Stimulated activated CD4-positive, alpha-beta T cell treated with anti-CD3 and anti-CD28 coated beads, Interleukin-1b, Interleukin-23, amount 100 ng/mL, for 24 hours (primary cell): Measurements from ENCODE around the gene HBD.
"Not testable (repeated sequence)": the region's sequence is repeated elsewhere in the genome, so short reads cannot be mapped to it uniquely, and the experiment has no call there.

ENCODE experiments used
- DNase-seq, 4 experiments: peaks; one replicate each; pipeline ENCODE4 v3.0.0-alpha.2; 2020; ENCODE audit warnings: low read depth in 4 of 4, low spot score in 1 of 4

HBD gene

DNA sequence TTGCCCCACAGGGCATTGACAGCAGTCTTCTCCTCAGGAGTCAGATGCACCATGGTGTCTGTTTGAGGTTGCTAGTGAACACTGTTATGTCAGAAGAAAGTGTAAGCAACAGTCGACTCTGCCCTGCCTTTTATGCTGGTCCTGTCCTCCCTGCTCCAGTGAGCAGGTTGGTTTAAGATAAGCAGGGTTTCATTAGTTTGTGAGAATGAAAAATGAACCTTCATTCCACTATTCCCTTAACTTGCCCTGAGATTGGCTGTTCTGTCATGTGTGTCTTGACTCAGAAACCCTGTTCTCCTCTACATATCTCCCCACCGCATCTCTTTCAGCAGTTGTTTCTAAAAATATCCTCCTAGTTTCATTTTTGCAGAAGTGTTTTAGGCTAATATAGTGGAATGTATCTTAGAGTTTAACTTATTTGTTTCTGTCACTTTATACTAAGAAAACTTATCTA lies at the start of gene HBD:
Gene HBD (minus strand): TSS at position 103 of the 454 bp plus-strand sequence. CDS start 50 bp downstream, at position 53.
- DNase-seq: no peak

DNA sequence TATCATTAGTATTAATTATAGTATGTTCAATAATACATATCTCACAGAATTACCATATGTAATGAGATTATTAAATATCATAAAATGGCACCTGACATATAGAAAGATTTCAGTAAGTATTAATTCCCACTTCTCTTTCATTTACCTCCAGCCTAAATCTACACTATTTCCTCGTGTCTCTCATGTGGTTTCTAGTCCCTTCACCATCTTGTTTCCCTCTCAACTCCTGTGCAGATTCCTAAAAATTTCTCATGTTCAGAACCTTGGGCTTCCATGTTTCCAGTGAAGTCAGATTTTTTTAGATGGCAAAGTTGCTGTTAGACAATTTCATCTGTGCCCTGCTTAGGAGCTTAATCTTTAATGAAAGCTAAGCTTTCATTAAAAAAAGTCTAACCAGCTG lies 49.6 kb upstream of the HBD start:
- no peak for DNase-seq

DNA sequence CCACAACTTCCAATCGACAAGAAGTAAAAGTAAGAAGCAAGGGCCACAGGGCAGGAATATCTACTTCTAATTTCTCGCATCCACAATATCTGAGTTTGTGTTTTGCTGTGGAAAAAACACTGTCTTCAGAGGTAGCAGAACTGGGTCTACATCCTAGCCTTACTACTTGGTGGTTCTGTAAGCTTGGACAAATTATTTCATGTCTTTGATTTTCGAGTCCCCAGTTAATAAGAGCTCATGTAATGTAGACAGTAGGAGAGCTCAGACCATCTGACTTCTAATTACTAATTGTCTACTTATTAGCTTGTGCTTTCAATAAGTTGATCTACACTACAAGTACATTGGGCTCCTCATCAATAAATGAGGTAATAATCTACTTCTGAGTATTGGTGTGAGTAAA lies 48.8 kb upstream of the HBD start:
- DNase-seq: no peak

DNA sequence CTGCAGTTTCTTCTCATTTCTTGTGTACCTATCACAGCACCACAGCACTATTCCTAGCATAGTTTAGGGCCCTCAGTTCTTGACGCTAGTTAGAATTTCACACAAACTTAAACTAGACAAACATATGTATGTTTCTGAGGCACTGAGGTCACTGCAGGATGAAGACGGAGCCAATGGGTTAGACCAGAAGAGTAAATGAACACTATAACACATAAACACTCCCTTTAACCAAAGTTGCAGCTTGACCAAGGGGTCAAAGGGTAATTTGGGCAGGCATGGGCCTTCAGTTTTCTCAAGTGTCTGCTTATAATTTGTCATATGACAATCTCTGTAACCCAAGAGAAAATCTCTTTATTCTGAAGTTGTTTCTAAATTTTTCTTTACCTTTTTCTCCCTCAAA lies 48.3 kb upstream of the HBD start:
- no peak for DNase-seq

DNA sequence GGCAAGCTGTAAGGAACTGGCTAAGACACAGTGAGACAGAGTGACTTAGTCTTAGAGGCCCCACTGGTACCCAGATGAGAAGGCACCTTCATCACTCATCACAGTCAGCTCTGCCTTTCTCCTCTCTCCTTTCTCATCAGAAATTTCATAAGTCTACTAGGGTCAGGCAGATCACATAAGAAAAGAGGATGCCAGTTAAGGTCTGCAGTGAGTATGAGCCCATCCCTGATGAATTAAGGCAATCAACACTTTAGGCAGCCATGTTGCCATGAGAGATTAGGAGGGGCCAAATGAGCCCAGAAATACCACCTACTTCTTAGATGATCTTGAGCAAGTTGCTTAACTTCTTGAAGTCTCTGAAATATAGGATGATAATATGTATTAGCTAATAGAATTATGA lies 47.3 kb upstream of the HBD start:
- no peak for DNase-seq

DNA sequence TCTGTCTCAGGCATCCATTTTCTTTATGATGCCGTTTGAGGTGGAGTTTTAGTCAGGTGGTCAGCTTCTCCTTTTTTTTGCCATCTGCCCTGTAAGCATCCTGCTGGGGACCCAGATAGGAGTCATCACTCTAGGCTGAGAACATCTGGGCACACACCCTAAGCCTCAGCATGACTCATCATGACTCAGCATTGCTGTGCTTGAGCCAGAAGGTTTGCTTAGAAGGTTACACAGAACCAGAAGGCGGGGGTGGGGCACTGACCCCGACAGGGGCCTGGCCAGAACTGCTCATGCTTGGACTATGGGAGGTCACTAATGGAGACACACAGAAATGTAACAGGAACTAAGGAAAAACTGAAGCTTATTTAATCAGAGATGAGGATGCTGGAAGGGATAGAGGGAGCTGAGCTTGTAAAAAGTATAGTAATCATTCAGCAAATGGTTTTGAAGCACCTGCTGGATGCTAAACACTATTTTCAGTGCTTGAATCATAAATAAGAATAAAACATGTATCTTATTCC lies 46.4 kb upstream of the HBD start:
- DNase-seq: peak in 1 of 4 experiments; percentile 1

DNA sequence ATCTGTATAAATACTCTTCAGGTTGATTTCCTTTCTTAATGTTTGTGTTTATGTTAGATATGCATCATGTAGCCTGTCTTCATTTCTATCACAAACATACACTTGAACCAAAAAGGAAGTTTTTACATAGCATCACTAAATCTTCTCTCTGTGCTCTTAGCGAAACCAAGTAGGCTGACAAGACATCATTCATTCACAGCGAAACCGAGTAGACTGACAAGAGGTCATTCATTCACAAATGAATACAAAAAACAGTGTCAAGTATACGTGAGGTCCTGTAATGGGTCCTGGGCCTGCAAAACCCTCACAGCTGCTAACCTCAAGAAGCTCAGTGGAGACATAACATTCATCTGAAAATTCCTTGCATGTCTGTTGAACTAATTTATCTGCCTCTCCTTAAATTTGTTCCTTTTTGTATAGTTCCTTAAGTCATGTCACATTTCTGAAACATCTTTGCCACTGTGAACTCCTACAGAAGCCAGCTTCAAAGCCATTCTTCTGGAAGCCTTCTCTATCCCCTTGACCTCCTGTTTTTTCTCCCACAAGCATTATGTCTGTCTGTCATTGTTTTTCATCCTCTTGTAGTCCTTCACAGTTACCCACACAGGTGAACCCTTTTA lies 45.3 kb upstream of the HBD start:
- no peak for DNase-seq

DNA sequence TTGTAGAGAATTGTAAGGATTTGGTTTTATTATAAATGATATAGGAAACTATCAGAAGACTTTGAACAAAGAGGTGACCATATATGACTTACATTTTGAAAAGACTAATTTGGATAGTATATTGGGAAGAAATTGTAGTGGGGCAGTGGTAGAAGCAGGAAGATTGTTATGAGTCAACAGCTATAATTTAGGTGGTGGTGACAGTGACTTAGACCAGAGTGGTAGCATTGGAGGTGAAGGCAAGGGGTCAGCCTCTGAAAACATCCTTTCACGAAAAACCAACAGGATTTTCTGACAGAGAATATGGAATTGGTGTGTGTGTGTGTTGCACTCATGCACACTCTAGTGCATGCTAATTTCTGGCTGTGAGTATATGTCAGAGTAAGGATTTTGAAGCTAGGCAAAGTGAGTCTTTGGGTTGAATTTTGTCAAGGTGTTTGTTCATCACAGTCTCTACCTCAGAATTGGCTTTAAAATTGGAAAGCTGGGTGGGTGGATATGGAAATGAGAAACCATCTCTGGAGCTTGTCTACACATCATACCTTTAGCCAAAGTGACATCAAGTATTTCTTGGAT lies 43.6 kb upstream of the HBD start:
- DNase-seq: no peak

DNA sequence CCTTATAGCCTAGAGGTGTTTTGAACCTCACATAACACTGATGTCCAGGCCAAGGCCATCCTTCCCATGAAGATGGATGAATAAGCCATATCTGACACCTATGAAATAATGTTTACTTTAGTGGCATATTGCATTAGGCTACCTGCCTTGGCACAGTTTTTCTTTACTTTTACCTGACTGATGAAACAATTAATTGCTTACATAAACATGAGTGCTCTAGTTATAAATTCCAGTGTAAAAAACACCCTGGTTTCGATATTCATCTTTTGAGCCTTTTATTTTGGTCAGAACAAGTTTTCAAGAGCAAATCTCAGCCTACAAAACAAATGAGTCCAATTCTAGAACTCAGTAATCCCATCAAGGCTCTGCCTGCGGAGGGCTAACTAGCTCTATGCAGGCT lies 42.4 kb upstream of the HBD start:
- DNase-seq: no peak

DNA sequence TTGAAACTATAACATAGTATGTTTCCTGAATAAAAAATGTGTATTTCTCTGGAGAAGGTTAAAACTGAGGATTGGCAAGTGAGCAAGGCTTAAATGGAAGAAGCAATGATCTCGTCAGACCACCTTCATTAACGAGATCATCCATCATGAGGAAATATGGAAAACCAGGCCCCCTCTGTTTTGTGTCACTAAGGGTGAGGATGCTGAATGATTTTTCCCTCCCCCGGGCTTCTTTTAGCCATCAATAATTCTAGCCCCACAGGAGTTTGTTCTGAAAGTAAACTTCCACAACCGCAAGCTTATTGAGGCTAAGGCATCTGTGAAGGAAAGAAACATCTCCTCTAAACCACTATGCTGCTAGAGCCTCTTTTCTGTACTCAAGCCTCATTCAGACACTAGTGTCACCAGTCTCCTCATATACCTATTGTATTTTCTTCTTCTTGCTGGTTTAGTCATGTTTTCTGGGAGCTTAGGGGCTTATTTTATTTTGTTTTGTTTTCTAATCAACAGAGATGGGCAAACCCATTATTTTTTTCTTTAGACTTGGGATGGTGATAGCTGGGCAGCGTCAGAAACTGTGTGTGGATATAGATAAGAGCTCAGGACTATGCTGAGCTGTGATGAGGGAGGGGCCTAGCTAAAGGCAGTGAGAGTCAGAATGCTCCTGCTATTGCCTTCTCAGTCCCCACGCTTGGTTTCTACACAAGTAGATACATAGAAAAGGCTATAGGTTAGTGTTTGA lies 41.3 kb upstream of the HBD start:
- no peak for DNase-seq

DNA sequence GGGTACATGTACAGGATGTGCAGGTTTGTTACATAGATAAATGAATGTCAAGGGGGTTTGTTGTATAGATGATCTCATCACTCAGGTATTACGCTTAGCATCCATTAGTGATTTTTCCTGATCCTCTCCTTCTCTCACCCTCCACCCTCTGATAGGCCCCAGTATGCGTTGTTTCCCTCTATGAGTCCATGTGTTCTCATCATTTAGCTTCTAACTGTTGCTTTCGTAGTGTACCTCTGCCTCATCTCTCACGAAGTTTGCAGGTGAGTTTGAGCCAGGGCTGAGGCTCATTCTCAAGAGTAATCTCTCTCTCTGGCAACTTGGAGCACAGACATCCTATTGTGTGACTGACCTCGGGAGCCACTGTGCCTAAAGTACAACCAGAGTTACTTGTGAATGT lies 40.1 kb upstream of the HBD start:
- no peak for DNase-seq

DNA sequence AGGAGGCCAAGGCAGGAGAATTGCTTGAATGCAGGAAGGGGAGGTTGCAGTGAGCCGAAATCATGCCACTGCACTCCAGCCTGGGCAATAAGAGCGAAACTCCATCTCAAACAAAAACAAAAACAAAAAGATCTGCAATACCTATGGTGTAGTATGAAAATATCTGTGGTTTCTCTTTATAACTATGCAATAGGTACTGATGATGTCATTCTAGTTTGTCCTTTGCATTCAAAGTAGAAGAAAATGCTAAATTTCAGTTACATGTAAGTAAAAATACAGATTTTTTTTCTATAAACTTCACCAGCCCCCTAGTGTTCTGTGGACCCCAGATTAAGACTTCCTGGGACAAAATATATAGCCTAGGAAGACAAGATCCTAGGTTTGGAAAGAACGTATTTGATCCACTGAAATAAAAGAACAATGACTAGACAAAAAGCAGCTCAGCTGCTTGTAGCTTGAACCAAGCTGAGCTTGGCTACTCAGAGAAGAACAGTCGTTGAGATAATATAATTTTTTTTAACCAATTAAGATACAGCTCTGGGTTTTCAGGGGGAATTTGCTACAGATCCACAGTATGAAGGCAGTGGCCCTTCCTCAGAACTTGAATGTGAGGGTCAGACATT lies 38.2 kb upstream of the HBD start:
- DNase-seq: no peak

DNA sequence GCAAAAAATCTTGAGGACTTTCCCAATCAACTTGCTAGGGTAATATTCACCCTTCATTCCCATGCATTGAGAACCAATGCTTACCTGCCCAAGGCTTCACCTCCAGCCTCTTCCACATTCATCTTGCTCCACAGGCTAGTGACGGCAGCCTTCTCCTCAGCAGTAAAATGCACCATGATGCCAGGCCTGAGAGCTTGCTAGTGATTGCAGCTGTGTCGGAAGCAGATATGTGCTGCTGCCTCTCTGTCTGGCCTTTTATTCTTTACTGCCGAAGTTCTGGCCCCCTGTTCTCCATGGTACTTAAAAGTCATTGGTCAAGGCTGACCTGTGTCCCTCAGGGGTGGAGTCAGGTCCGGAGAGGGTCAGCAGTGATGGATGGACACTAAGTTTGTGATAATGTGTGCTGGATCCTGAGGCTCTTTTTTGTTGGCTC lies 35.4 kb upstream of the HBD start, which contains the start of gene HBE1:
Gene HBE1 (minus strand): TSS at position 231 of the 433 bp plus-strand sequence. CDS start 55 bp downstream, at position 176.
- no peak for DNase-seq

DNA sequence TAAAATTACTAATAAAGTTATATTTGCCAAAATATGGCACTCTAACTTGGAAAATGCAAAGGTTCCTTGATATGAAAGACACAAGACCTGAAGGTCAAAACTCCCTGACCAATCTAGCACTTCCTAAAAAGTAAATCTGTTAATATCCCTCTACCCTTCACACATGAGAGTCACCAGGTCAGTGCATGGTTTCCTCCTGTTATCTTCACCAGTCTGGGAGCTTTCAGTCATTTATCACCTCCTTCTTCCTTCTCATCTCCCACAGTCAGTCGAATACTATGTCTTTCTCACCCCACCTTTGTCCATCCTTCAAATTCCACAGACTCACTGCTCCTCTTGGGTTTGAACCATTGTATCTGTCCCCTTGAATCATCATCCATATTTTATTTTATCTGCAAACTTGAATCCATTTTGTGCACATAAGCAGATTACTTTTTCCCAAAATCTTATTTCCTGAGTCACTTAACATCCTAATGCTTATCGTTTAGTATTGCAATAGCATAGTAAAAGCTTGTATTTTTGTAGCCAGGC lies 32.8 kb upstream of the HBD start:
- DNase-seq: no peak

DNA sequence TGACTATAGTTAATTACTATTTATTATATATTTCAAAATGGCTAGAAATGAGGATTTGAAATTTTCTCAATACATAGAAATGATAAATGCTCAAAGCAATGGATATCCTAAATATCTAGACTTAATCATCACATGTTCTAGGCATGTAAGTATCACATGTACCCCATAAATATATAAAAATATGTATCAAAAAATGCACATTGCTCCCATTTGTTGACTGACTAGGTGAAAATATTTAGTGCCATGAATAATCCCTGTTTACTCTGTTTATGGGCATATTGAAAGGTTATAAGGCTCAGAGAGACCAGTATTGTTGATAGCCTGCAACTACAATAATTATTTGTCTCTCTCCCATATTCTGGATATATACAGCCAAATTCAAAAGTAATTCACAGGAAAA lies 32.3 kb upstream of the HBD start:
- no peak for DNase-seq

DNA sequence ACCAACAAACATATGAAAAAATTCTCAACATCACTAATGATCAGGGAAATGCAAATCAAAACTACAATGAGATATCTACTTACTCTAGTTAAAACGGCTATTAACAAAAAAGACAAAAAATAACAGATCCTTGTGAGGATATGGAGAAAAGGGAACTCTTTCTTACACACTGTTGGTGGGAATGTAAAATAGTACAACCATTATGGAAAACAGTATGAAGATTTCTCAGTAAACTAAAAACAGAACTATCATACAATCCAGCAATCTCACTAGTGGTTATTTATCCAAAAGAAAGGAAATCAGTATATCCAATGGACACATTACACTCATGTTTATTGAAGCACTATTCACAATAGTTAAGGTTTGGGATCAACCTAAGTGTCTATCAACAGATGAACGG lies 31.5 kb upstream of the HBD start:
- DNase-seq: no peak

DNA sequence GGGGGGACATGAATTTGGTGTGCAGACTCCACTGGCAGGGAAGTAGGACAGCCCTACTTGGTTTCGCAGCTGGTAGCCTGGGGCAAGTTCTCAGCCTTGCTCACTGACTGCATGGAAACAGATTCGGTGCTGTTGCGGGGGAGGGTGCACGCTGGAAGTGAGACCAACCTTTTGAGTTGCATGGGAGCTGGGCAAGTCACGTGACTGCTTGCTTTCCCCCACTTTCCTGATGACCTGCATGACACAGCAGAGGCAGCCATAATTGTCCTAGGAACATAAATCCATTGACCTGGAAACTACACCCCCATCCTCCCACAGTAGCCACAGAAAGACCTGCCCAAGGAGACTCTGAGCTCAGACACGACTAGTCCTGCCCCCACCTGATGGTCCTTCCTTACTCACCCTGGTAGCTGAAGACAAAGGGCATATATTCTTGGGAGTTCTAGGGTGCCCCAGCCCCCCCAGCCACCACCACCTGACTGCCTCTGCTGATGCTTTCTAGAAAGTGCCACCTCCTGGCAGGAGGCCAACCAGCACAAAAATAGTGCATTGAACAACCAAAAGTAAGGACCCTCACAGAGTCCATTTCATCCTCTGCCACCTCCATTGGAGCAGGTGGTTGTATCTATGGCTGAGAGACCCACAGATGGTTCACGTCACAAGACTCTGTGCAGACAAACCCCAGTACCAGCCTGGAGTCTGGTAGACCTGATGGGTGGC lies 24.4 kb upstream of the HBD start:
- no peak for DNase-seq

DNA sequence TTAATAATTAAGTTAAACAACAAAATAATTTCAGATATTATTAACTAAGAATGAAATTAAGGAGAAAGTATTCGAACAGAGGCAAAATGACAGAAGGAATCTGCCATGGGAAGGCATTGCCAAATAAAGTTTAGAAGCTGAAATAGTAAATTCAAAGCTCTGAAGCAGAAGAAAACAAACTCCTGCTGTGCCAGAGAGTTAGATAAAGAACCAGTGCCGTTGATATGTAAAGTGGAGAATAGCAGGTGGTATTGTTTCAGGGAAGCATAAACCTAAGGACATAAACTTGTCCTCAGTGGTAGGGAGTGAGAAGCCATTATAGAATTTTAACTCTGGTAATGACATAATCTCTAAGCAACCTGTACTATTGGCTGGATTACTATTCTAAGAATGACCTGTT lies 23.0 kb upstream of the HBD start:
- no peak for DNase-seq

DNA sequence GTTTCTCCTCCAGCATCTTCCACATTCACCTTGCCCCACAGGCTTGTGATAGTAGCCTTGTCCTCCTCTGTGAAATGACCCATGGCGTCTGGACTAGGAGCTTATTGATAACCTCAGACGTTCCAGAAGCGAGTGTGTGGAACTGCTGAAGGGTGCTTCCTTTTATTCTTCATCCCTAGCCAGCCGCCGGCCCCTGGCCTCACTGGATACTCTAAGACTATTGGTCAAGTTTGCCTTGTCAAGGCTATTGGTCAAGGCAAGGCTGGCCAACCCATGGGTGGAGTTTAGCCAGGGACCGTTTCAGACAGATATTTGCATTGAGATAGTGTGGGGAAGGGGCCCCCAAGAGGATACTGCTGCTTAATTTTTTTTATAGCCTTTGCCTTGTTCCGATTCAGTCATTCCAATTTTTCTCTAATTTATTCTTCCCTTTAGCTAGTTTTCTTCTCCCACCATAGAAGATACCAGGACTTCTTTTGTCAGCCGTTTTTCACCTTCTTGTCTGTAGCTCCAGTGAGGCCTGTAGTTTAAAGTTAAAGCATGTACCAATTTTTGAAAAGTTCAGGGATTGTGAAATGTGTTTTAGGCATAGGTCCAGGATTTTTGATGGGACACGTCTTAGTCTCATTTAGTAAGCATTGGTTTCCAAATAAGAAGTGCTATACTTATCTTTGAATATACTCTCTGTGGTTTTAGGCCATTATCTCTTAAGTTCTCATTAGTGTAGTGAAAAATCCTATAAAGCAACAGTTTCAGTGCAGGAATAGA lies 20.5 kb upstream of the HBD start, which contains the start of gene HBG2:
Gene HBG2 (minus strand): TSS at position 136 of the 768 bp plus-strand sequence. CDS start 53 bp downstream, at position 83.
- DNase-seq: not testable (repeated sequence)

DNA sequence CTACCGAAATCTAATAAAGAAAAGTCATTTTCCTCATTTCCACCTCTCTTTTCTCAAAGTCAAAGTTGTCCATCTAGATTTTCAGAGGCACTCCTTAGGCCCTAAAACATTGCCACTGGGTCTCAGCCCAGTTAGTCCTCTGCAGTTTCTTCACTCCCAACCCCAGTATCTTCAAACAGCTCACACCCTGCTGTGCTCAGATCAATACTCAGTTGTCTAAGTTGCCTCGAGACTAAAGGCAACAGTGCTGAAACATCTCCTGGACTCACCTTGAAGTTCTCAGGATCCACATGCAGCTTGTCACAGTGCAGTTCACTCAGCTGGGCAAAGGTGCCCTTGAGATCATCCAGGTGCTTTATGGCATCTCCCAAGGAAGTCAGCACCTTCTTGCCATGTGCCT lies 19.7 kb upstream of the HBD start:
- not testable (repeated sequence) for DNase-seq
